ENCODE results near the gene GALP.
"Not testable (repeated sequence)": the region's sequence is repeated elsewhere in the genome, so short reads cannot be mapped to it uniquely, and the experiment has no call there.

DNA sequence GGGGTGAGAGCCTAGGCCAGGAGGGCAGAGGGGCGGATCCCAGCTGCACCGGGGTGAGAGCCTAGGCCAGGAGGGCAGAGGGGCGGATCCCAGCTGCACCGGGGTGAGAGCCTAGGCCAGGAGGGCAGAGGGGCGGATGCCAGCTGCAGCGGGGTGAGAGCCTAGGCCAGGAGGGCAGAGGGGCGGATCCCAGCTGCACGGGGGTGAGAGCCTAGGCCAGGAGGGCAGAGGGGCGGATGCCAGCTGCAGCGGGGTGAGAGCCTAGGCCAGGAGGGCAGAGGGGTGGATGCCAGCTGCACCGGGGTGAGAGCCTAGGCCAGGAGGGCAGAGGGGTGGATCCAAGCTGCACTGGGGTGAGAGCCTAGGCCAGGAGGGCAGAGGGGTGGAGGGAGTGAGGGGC, 502 bp downstream of the GALP start:
- TF ChIP-seq CTCF (IDR thresholded peaks at IDR 0.05); POLR2A (IDR thresholded peaks at IDR 0.05); POLR2AphosphoS5 (IDR thresholded peaks at IDR 0.05; ENCODE audit: insufficient read depth in 1 of 2, low read depth in 1 of 2): not testable (repeated sequence)

All from vagina (tissue), 2 donors.